Nephron (organoid): ENCODE measurements around the gene PCSK7.

Experiments
- H3K27ac Mint-ChIP-seq, 3 experiments: 2 replicates each; pipeline ENCODE4 v1.8.0; 2020; ENCODE audit warnings: mixed read lengths in 3 of 3, mild to moderate bottlenecking in 2 of 3, moderate library complexity in 1 of 3
- H3K27me3 Mint-ChIP-seq: 2 replicates; pipeline ENCODE4 v1.8.0; 2021; ENCODE audit warnings: low read depth, mild to moderate bottlenecking, moderate library complexity, mixed read lengths
- H3K36me3 Mint-ChIP-seq: 2 replicates; pipeline ENCODE4 v1.8.0; 2020; ENCODE audit warnings: low read depth, mixed read lengths
- H3K4me1 Mint-ChIP-seq: 2 replicates; pipeline ENCODE4 v1.8.0; 2020; ENCODE audit warnings: mixed read lengths
- H3K4me3 Mint-ChIP-seq, 3 experiments: 2 replicates each; pipeline ENCODE4 v1.8.0; 2020; ENCODE audit warnings: mild to moderate bottlenecking in 3 of 3, mixed read lengths in 3 of 3, moderate library complexity in 2 of 3
- H3K9me3 Mint-ChIP-seq: 2 replicates; pipeline ENCODE4 v1.8.0; 2020; ENCODE audit warnings: mixed read lengths
- TF ChIP-seq, protein P1 (sequence below), 3 experiments: fragments of 200-600 bp; sonication (generic); IDR thresholded peaks; one replicate each; pipeline ENCODE4 v1.5.0; 2021; ENCODE audit warnings: antibody characterized with exemption in 3 of 3; ENCODE audit not compliant: unreplicated experiment in 3 of 3

PCSK7 gene

DNA sequence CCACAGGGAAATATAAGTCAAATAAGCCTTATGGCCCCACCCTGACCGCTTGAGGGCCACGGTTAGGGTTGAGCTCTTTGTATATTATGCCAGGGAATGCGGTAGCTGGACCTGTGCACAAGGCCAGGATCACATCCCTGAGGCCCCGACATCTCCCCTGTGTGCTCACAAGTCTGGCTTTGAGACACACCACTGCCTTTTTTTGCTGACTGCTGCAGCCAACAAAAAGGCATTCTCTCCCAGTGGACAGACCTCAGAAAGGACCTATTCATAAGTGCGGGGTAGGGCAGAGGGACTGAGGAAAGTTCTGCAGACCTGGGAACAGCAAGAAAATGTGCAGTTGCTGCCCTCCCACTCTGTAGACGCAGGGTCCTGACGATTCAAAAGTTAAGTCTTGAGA lies 56.8 kb downstream of the PCSK7 start:
- Mint-ChIP-seq H3K9me3 (no peaks in the 10 kb centered on the region), H3K36me3 (peaks cover 7% of the 10 kb centered on the region), H3K4me3 (peak overlapping the region in 2 of 3 experiments; percentile 10 to 57), H3K27me3 (peaks cover 4% of the 10 kb centered on the region), H3K4me1 (peaks cover 69% of the 10 kb centered on the region), H3K27ac (peak overlapping the region; percentile 34 to 81 (median 71))
- TF ChIP-seq, protein P1, sequence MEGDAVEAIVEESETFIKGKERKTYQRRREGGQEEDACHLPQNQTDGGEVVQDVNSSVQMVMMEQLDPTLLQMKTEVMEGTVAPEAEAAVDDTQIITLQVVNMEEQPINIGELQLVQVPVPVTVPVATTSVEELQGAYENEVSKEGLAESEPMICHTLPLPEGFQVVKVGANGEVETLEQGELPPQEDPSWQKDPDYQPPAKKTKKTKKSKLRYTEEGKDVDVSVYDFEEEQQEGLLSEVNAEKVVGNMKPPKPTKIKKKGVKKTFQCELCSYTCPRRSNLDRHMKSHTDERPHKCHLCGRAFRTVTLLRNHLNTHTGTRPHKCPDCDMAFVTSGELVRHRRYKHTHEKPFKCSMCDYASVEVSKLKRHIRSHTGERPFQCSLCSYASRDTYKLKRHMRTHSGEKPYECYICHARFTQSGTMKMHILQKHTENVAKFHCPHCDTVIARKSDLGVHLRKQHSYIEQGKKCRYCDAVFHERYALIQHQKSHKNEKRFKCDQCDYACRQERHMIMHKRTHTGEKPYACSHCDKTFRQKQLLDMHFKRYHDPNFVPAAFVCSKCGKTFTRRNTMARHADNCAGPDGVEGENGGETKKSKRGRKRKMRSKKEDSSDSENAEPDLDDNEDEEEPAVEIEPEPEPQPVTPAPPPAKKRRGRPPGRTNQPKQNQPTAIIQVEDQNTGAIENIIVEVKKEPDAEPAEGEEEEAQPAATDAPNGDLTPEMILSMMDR (IDR thresholded peaks at IDR 0.05; ENCODE audit: unreplicated experiment in 3 of 3), result no peak

DNA sequence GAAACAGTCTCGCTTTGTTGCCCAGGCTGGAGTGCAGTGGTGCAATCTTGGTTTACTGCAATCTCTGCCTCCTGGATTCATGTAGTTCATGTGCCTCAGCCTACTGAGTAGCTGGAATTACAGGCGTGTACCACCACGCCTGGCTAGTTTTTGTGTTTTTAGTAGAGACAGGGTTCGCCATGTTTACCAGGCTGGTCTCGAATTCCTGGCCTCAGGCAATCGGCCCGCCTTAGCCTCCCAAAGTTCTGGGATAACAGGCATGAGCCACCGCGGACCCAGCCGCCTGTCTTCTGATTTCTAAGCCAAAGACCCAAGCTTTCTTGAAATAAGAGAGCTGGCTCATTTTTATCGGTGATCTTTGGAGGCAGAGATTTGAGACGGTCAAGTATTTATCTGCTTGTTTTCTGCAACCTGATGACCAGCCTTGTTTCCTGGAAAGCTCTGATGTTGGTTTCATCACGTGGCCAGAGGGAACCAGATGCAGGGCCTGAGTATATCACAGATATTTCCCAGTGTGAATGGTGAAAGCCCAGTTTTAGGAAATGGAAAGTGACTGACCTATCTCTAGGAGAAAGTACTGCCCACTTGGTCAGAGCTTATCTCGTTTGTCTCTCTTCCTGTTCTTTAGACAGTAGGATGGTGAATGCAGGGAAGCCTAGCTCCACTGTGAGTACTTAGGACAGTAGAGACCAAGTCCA lies 59.0 kb downstream of the PCSK7 start:
- Mint-ChIP-seq H3K27ac (peak overlapping the region; percentile 87 to 97 (median 92)), H3K36me3 (peaks cover 21% of the 10 kb centered on the region), H3K4me3 (peak overlapping the region in 2 of 3 experiments; percentile 21 to 43), H3K27me3 (no peaks in the 10 kb centered on the region), H3K4me1 (peaks cover 69% of the 10 kb centered on the region), H3K9me3 (no peaks in the 10 kb centered on the region)
- TF ChIP-seq, protein P1 (IDR thresholded peaks at IDR 0.05; ENCODE audit: unreplicated experiment in 3 of 3), result no peak

DNA sequence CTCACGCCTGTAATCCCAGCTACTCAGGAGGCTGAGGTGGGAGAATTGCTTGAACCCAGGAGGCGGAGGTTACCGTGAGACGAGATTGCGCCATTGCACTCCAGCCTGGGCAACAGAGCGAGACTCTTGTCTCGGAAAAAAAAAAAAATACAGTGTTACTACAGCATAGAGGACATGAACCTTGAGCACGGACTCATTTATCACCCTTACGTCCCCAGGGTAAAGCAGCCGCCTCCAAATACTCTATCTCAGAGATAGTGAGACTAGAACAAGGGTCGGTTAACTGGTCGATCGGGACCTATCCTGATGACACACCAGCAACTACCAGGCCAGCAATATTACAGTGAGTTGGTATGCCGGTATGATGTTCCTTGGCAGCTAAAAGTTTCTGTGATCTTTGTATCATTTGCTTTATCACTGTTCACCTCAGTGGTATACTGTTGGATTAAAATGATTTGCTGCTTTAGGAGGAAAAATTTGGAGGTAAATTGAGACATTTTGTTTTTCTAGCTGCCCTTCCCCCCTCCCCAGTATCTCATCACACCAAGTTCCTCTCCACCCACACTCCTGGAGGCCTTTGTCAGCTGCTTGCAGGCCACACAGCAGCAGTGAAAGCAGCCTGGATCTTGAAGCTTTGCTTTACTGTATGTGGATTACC lies 60.3 kb downstream of the PCSK7 start:
- Mint-ChIP-seq H3K4me3 (peak overlapping the region; percentile 13 to 34 (median 16)), H3K36me3 (peaks cover 32% of the 10 kb centered on the region)
- TF ChIP-seq, protein P1 (IDR thresholded peaks at IDR 0.05; ENCODE audit: unreplicated experiment in 3 of 3), result no peak

DNA sequence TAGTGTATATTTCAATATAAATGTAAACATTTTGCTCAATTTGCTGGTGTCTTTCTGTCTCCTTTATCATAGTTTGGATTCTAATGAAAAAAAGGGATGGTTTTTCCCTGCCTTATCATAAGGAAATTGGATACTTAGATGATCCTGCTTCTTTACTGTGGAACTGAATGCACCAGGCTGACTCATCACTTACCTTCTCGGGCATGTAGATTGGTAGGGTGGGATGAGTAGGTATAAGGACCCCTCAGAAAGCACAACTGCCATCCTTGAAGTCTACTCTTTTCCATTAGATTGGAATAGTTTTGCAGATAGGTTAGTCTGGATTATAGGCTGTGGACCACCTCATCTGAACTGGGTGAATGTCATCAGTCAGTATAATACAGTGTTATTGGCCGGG lies 60.9 kb downstream of the PCSK7 start:
- peak overlapping the region in 2 of 3 experiments; percentile 13 to 22 for H3K4me3 Mint-ChIP-seq
- no peaks in the 10 kb centered on the region for H3K9me3 Mint-ChIP-seq
- no peaks in the 10 kb centered on the region for H3K27me3 Mint-ChIP-seq
- TF ChIP-seq, protein P1 (IDR thresholded peaks at IDR 0.05; ENCODE audit: unreplicated experiment in 3 of 3), result no peak
- H3K36me3 Mint-ChIP-seq, result peaks cover 37% of the 10 kb centered on the region
- peak overlapping the region; percentile 87 to 92 (median 89) for H3K27ac Mint-ChIP-seq
- H3K4me1 Mint-ChIP-seq, result peaks cover 81% of the 10 kb centered on the region

More for the DNA sequence above, 60.3 kb downstream of the PCSK7 start:
- Mint-ChIP-seq H3K4me1 (peaks cover 77% of the 10 kb centered on the region), H3K27ac (peak overlapping the region; percentile 87 to 92 (median 89)), H3K27me3 (no peaks in the 10 kb centered on the region), H3K9me3 (no peaks in the 10 kb centered on the region)

DNA sequence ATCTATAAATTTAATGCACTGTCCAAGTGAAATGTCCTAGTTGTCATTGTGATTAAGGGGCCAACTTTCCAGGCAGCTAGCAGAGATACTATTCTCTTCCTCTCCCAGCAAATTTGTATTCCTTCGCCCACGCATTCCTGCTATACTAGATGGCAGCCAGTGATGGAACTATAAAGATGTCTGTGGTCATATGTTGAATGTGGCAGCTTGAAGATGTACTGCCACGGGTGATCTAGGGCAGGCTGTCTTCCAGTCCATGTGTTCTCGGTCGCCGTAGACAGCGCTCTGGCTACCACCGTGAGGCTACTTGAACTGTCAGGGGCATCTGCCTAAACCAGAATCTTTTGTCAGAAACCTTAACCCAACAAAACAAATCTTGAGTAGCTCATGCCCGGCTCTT lies 61.7 kb downstream of the PCSK7 start:
- Mint-ChIP-seq H3K27ac (peak overlapping the region; percentile 87 to 92 (median 89)), H3K36me3 (peaks cover 45% of the 10 kb centered on the region), H3K9me3 (no peaks in the 10 kb centered on the region), H3K27me3 (no peaks in the 10 kb centered on the region), H3K4me1 (peaks cover 80% of the 10 kb centered on the region), H3K4me3 (peak overlapping the region; percentile 23 to 71 (median 47))
- TF ChIP-seq, protein P1 (IDR thresholded peaks at IDR 0.05; ENCODE audit: unreplicated experiment in 3 of 3), result no peak
